ENCODE results near the gene SH2D1B. TPM values are rescaled to one million over a fixed set of nuclear protein-coding genes. Genes with fewer than 3 reads are reported as not detected.

The SH2D1B gene
- total RNA-seq, 4 donors from 2014 or later: 0.22 to 0.68 TPM; not detected in 2

- TF ChIP-seq, protein P1, sequence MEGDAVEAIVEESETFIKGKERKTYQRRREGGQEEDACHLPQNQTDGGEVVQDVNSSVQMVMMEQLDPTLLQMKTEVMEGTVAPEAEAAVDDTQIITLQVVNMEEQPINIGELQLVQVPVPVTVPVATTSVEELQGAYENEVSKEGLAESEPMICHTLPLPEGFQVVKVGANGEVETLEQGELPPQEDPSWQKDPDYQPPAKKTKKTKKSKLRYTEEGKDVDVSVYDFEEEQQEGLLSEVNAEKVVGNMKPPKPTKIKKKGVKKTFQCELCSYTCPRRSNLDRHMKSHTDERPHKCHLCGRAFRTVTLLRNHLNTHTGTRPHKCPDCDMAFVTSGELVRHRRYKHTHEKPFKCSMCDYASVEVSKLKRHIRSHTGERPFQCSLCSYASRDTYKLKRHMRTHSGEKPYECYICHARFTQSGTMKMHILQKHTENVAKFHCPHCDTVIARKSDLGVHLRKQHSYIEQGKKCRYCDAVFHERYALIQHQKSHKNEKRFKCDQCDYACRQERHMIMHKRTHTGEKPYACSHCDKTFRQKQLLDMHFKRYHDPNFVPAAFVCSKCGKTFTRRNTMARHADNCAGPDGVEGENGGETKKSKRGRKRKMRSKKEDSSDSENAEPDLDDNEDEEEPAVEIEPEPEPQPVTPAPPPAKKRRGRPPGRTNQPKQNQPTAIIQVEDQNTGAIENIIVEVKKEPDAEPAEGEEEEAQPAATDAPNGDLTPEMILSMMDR (IDR thresholded peaks at IDR 0.05; ENCODE audit: low read depth): no peak
These were observed 42.4 kb downstream of the SH2D1B start for GRCh38 chr1:162369571-162369970.

GRCh38 chr1:162368451-162368850, 43.5 kb downstream of the SH2D1B start:
- TF ChIP-seq, protein P1 (IDR thresholded peaks at IDR 0.05; ENCODE audit: low read depth): no peak

DNA sequence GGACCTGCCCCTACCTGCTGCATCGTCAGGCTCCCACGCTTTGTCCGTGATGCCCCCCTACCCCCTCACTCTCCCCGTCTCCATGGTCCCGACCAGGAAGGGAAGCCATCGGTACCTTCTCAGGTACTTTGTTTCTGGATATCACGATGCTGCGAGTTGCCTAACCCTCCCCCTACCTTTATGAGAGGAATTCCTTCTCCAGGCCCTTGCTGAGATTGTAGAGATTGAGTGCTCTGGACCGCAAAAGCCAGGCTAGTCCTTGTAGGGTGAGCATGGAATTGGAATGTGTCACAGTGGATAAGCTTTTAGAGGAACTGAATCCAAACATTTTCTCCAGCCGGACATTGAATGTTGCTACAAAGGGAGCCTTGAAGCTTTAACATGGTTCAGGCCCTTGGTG, 44.2 kb downstream of the SH2D1B start:
- TF ChIP-seq, protein P1 (IDR thresholded peaks at IDR 0.05; ENCODE audit: low read depth): no peak

DNA sequence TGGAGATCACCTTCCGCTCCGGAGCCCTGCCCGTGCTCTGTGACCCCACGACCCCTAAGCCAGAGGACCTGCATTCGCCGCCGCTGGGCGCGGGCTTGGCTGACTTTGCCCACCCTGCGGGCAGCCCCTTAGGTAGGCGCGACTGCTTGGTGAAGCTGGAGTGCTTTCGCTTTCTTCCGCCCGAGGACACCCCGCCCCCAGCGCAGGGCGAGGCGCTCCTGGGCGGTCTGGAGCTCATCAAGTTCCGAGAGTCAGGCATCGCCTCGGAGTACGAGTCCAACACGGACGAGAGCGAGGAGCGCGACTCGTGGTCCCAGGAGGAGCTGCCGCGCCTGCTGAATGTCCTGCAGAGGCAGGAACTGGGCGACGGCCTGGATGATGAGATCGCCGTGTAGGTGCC, 44.9 kb downstream of the SH2D1B start:
- TF ChIP-seq, protein P1 (IDR thresholded peaks at IDR 0.05; ENCODE audit: low read depth): no peak

GRCh38 chr1:162366671-162367070, 45.3 kb downstream of the SH2D1B start:
- TF ChIP-seq, protein P1 (IDR thresholded peaks at IDR 0.05; ENCODE audit: low read depth): no peak

DNA sequence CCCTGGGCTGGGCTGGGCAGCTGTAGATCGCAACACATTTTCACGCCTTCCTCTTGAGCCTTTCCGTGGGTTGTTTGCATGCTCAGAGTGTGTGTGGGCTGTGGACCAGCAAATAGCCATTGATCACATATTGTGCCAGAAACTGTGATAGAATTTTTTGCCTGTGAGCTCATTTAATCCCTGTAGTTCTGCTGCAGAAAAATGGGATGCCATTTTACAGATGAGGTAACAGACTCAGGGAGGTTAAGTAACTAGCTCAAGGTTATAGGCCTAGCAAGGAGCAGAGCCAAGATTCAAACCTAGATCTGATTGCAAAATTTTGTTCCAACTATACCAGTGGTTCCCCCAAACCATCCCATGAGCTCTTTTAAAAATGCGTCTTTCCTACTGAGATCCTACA, 45.8 kb downstream of the SH2D1B start:
- TF ChIP-seq, protein P1 (IDR thresholded peaks at IDR 0.05; ENCODE audit: low read depth): no peak

GRCh38 chr1:162365284-162366020, 46.5 kb downstream of the SH2D1B start:
- TF ChIP-seq, protein P1 (IDR thresholded peaks at IDR 0.05; ENCODE audit: low read depth): no peak
